ENCODE data around the gene DPPA3. TPM values are rescaled to one million over a fixed set of nuclear protein-coding genes. Genes with fewer than 3 reads are reported as not detected.
"Not testable (repeated sequence)": the region's sequence is repeated elsewhere in the genome, so short reads cannot be mapped to it uniquely, and the experiment has no call there.

Gene DPPA3
- total RNA-seq, 1 donor from 2014 or later: not detected

- no peak overlapping the region for H3K4me3 Mint-ChIP-seq (ENCODE audit: unreplicated experiment)
- no peak for DNase-seq (ENCODE audit: low spot score)
- no peaks in the 10 kb centered on the region for H3K4me1 Mint-ChIP-seq (ENCODE audit: low read depth)
- no peak overlapping the region for H3K27ac Mint-ChIP-seq (ENCODE audit: unreplicated experiment)
- no peaks in the 10 kb centered on the region for H3K36me3 Mint-ChIP-seq (ENCODE audit: low read depth)
- no peaks in the 10 kb centered on the region for H3K9me3 Mint-ChIP-seq (ENCODE audit: low read depth)
- TF ChIP-seq CTCF (IDR thresholded peaks at IDR 0.05): no peak
- peaks cover 2% of the 10 kb centered on the region for H3K27me3 Mint-ChIP-seq (ENCODE audit: low read depth)
Observed at GRCh38 chr12:7712841-7713442, 1.7 kb downstream of the DPPA3 start.

- Mint-ChIP-seq H3K27me3 (ENCODE audit: low read depth) (peaks cover 7% of the 10 kb centered on the region), H3K4me3 (ENCODE audit: unreplicated experiment) (no peak overlapping the region), H3K36me3 (ENCODE audit: low read depth) (no peaks in the 10 kb centered on the region), H3K9me3 (ENCODE audit: low read depth) (no peaks in the 10 kb centered on the region), H3K4me1 (ENCODE audit: low read depth) (no peaks in the 10 kb centered on the region), H3K27ac (ENCODE audit: unreplicated experiment) (no peak overlapping the region)
- no peak for DNase-seq (ENCODE audit: low spot score)
- TF ChIP-seq CTCF (IDR thresholded peaks at IDR 0.05): peak; percentile 22
Observed at GRCh38 chr12:7716381-7716780, 5.1 kb downstream of the DPPA3 start.

- no peaks in the 10 kb centered on the region for H3K9me3 Mint-ChIP-seq (ENCODE audit: low read depth)
- H3K4me1 Mint-ChIP-seq (ENCODE audit: low read depth): no peaks in the 10 kb centered on the region
- H3K4me3 Mint-ChIP-seq (ENCODE audit: unreplicated experiment): no peak overlapping the region
- no peak for TF ChIP-seq CTCF (IDR thresholded peaks at IDR 0.05)
- H3K27ac Mint-ChIP-seq (ENCODE audit: unreplicated experiment): no peak overlapping the region
- peaks cover 6% of the 10 kb centered on the region for H3K27me3 Mint-ChIP-seq (ENCODE audit: low read depth)
- no peaks in the 10 kb centered on the region for H3K36me3 Mint-ChIP-seq (ENCODE audit: low read depth)
- no peak for DNase-seq (ENCODE audit: low spot score)
Observed at GRCh38 chr12:7719946-7720730, 8.9 kb downstream of the DPPA3 start.

- Mint-ChIP-seq H3K27me3 (ENCODE audit: low read depth) (no peaks in the 10 kb centered on the region), H3K9me3 (ENCODE audit: low read depth) (peaks cover 5% of the 10 kb centered on the region), H3K27ac (ENCODE audit: unreplicated experiment) (no peak overlapping the region), H3K4me3 (ENCODE audit: unreplicated experiment) (no peak overlapping the region), H3K36me3 (ENCODE audit: low read depth) (no peaks in the 10 kb centered on the region), H3K4me1 (ENCODE audit: low read depth) (no peaks in the 10 kb centered on the region)
- TF ChIP-seq CTCF (IDR thresholded peaks at IDR 0.05): no peak
- DNase-seq (ENCODE audit: low spot score): peak; percentile 19
Observed at GRCh38 chr12:7723926-7724325, 12.7 kb downstream of the DPPA3 start.

- H3K27me3 Mint-ChIP-seq (ENCODE audit: low read depth): peaks cover 5% of the 10 kb centered on the region
- H3K36me3 Mint-ChIP-seq (ENCODE audit: low read depth): no peaks in the 10 kb centered on the region
- no peak overlapping the region for H3K27ac Mint-ChIP-seq (ENCODE audit: unreplicated experiment)
- peaks cover 5% of the 10 kb centered on the region for H3K9me3 Mint-ChIP-seq (ENCODE audit: low read depth)
- no peak for TF ChIP-seq CTCF (IDR thresholded peaks at IDR 0.05)
- DNase-seq (ENCODE audit: low spot score): no peak
- H3K4me3 Mint-ChIP-seq (ENCODE audit: unreplicated experiment): no peak overlapping the region
- H3K4me1 Mint-ChIP-seq (ENCODE audit: low read depth): no peaks in the 10 kb centered on the region
Observed at GRCh38 chr12:7729746-7730145, 18.5 kb downstream of the DPPA3 start.

GRCh38 chr12:7730984-7731383, 19.8 kb downstream of the DPPA3 start:
- DNase-seq (ENCODE audit: low spot score); H3K36me3 Mint-ChIP-seq (ENCODE audit: low read depth); H3K27ac Mint-ChIP-seq (ENCODE audit: unreplicated experiment); H3K4me3 Mint-ChIP-seq (ENCODE audit: unreplicated experiment); H3K4me1 Mint-ChIP-seq (ENCODE audit: low read depth); H3K9me3 Mint-ChIP-seq (ENCODE audit: low read depth); H3K27me3 Mint-ChIP-seq (ENCODE audit: low read depth): not testable (repeated sequence)
